GM21390 (cell line): ENCODE data around the gene KLF13.
A peak's percentile ranks its signal among the peaks of the same experiment; 100 is the strongest.

Experiments
- ATAC-seq: cut with Tn5 transposase; IDR thresholded peaks from one replicate; pipeline ENCODE4 v1.9.1; 2021; ENCODE audit not compliant: unreplicated experiment

KLF13 gene

DNA sequence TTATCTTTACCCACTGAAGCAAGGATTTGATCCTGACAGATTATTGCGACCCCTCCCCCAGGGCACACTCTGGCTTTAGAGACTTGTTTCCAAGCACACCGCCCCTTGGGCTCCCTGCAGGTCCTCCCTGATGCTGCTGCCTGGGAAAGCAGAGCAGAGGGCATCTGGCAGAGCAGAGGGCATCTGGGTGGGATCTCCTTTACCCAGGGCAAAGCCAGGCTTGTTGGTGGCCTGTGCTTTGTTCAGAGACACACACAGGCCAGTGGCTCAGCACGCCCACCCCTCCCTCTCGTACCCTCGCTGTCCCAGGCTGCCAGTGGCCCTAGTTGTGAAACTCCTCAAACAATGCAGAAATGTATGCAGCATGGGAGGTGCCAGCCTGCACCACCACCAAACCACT lies 4.8 kb downstream of the KLF13 start:
- no peak for ATAC-seq

DNA sequence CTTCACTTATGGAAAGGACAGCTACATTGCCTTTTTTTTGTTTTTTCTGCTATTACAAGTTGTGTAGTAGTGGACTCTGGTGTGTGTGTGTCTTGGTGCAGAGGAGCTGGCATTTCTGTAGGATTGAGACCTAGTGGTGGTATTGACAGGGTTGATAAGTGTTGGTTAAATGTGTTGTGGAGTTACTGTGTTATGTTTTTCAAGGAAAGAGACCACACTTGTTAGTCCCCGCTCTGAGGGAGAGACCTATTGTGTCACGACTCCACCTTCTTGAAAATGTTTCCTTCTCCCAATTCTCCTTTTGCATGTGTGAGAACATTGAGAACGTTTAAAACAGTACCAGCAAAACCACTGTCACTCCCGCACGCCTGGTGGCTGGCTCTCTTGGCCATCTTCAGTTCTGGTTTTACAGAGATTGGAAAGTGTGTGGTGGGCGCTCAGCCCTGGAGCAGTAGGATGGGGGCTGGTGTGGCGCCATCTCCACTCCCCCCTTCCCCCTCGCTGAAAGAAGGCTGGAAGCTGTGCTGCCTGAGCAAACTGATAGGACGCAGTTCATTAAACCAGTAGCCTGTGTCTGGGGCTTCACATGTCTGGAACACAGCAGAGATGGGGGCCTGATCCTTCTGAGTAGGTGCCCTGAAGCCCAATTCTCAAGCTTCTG lies 5.5 kb downstream of the KLF13 start:
- no peak for ATAC-seq

DNA sequence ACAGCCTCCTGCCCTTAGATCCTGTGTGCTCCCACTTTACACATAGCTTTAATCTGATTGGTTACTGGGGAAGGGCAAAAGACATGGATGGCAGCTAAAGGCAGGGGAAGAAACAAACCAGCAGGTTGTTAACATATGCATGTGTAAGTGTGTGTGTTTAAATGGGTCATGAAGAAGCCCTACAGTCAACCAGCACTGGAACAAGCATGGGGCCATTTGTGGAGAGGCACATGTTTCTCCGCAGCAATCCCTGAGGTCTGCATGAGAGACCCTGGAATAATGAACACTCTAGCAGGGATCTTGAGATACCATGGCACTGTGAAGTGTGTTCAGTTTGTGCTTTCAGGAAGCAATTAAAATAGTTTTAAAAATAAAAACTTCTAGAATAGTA lies 6.0 kb downstream of the KLF13 start:
- no peak for ATAC-seq

- no peak for ATAC-seq
Measured at GRCh38 chr15:31333119-31333518, 6.5 kb downstream of the KLF13 start.

GRCh38 chr15:31333820-31334219 lies 7.2 kb downstream of the KLF13 start:
- ATAC-seq, result no peak

DNA sequence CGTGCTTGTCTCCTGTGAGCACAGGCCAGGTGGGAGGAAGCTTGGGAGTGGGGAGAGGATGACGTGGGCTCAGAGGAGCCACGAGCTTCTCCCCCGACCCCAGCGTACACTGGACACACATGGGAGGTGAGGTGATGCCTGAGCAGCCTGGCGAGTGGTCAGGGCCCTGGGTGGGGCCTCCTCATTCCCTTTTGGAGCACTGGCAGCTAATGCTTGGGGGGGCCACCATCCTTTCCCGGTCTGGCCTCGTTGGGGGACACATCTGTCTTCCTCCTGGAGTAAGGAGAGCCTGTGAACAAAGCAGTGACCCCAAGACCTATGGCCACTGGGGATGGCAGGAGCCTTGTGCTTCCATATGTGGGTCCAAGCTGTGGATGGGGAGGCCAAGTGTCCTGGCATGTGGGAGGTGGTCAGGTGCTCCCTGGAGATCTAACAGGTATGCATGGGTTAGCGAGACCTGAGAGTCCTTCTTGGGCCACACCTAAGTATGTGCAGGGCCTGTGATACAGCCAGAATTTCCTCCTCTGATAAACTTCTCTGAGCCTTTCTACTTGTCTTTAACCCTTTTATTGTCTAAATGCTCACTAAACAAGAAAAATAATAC lies 9.5 kb downstream of the KLF13 start:
- no peak for ATAC-seq

DNA sequence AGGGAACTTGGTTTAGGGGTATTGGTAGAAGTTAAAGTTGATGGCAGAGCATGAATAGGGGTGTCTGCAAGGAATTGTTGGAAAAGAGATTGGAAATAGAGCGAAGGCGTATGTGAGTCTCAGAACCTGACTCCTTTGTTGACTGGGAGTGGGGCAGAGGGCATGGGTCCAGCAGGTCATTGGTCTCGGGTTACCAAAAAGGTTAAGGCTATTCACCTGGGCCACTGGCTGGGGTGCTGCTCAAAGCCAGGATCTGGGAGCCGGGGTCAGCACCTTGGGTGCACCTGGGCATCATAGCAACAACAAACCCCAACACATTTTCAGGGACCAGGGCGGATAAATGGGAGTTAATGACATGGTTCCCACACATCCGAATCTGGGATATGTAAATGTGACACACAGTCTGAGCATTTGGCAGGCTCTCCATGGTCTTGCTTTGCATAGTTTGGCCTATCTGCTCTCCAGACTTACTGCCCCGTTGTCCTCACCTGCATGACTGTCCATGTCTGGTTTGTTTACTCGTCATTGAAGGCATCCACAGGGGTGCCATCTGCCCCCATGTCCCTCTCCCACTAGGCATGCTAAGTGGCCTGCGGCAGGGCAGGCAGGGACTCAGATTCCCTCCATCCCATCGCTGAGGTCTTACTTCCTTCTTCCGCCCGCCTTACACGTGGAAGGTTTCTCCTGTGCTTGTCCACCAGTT lies 10.1 kb downstream of the KLF13 start:
- ATAC-seq, result no peak

DNA sequence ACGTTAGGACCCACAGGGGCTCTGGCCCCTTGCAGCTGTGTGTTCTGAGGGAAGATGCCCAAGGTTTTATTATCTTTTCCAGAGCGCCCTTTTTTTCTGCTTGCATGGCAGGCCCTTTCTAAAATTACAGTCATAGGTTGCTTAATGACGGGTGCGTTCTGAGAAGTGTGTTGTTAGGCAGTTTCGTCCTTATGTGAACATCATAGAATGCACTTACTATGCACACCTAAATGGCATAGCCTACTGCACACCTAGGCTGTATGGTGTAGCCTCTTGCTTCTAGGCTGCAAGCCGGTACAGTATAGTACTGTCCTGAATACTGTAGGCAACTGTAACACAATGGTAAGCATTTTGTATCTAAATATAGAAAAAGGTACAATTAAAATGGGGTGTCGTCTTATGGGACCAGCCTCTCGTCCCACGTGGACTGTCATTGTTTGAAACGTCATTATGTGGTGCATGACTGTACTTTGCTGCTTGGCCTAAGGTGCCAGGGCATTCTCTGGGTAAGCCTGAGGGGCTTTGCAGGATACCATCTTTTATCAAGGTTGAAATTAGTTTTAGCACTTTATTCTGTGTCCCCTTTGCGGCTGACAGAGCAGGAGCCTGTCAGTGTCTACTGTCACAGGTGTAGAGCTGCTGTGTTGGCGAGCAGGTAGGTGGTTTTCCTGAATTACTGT lies 10.9 kb downstream of the KLF13 start:
- ATAC-seq, result no peak

- peak; percentile 58 for ATAC-seq
Measured at GRCh38 chr15:31338318-31338878, 11.8 kb downstream of the KLF13 start.

GRCh38 chr15:31338879-31339557 lies 12.4 kb downstream of the KLF13 start:
- peak; percentile 34 for ATAC-seq

- no peak for ATAC-seq
Measured at GRCh38 chr15:31339558-31339895, 12.9 kb downstream of the KLF13 start.

- ATAC-seq, result no peak
Measured at GRCh38 chr15:31340047-31340446, 13.4 kb downstream of the KLF13 start.

GRCh38 chr15:31340592-31340991 lies 14.0 kb downstream of the KLF13 start:
- ATAC-seq, result no peak

GRCh38 chr15:31341071-31341470 lies 14.4 kb downstream of the KLF13 start:
- ATAC-seq, result no peak

DNA sequence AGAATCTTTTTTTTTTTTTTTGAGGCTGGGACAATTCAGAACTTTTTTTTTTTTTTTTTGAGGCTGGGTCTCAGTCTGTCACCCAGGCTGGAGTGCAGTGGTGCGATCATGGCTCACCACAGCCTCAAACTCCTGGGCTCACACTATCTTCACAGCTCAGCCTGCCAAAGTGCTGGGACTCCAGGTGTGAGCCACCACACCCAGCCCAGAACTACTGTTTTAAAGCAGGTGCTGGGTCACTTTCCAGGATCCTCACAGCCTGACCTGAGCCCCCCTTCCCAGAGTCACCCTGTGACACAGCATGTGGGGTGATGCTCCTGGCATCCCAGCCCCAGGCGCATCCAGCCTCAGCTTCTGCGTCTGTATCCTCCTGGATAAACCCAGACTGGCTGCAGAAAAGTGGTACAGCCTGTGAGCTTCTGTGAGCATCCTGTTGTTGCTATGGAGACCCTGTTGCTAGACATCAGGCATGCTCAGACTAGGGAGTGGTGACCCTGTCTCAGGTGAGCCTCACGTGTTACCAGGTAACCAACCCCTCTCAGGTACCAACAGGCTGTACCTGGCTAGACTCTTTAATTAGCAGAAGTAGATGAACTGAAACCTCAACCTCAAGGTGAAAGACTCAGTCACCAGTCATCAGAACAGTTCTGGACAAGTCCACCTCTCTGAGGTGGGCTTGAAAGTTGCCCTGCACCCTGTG lies 15.0 kb downstream of the KLF13 start:
- no peak for ATAC-seq

GRCh38 chr15:31342381-31342780 lies 15.7 kb downstream of the KLF13 start:
- ATAC-seq, result no peak

DNA sequence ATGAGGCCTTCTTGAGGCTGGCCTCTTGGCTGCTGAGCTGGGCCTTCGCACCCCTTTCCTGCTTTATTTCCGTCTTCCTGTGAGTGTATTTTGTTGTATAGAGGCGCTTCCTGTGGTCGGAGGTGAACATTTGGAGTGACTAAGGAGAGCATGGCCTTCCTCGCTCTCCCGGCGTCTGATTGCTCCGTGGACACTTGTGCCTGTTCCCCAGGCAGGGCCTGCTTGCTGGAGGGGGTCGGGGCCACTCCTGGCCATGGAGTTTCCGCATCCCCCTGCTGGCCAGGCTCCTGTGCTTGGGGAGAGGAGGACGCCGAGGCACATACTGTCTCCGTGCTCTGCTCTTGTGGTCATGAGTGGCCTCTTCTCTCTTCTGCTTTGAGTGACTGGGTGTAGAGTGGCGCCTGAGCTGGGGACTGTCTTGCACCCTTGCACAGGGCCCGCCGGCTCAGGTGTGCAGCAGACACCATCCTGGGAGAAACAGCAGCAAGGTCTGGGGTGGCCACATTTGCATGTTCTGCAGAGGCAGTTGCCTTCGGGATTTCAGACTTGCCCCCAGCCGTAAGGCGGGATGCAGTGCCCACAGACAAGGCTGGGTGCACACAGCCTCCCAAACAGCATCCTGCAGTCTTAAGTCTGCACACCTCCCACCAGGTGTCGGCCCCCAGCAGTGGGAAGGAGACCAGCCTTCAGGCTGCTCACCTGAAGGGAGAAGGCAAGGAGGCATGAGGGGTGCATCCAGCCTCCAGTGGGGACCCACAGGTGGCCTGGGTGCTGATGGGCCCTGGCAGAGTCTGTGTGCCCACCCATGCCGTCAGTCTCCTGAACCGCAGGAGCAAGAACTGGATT lies 16.4 kb downstream of the KLF13 start:
- ATAC-seq, result no peak

- no peak for ATAC-seq
Measured at GRCh38 chr15:31343831-31344230, 17.2 kb downstream of the KLF13 start.

DNA sequence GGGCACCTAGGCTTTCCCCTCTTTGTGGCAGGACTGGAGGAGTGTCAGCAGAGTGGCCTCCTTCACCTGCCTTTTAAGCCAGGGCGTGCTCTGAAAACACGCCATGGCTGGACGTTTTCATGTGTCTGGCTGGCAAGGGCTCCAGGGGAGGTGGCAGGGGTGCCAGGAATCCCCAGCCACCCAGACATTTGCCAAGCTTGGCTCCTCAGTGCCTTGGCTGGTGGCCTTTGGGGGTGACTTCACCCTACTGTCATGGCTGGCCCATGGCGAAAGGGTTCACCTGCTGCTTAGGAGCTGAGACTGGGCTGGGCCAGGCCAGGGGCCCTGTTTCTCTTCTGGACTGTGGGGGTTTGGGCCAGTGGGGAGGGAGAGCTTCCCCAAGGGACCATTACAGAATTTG lies 17.6 kb downstream of the KLF13 start:
- no peak for ATAC-seq
